Measurements from ENCODE around the gene CEP112.
"Not testable (repeated sequence)": the region's sequence is repeated elsewhere in the genome, so short reads cannot be mapped to it uniquely, and the experiment has no call there.

CEP112 gene

DNA sequence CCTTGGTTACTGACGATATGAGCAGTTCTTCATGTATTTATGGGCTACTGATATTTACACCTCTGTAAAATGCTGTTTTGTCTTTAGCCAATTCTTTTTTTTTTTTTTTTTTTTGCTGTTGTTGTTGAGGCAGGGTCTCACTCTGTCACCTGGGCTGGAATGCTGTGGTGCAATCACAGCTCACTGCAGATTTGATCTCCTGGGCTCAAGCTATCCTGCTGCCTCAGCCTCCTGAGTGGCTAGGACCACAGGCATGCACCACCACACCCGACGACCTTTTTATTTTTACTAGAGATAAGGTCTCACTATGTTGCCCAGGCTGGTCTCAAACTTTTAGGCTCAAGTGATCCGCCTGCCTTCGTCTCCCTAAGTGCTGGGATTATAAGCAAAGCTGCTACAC is 405.5 kb downstream of the CEP112 start:
- H4K20me1 ChIP-seq (ENCODE audit: low read depth, low read length), result no peaks in the 10 kb centered on the region
- no peaks in the 10 kb centered on the region for H3F3A ChIP-seq (ENCODE audit: insufficient read depth)
- no peaks in the 10 kb centered on the region for H3K9me2 ChIP-seq (replicated peaks; ENCODE audit: insufficient read depth, low read length)
- no peaks in the 10 kb centered on the region for H3K36me3 ChIP-seq (ENCODE audit: low read length)
- TF ChIP-seq, protein P1, sequence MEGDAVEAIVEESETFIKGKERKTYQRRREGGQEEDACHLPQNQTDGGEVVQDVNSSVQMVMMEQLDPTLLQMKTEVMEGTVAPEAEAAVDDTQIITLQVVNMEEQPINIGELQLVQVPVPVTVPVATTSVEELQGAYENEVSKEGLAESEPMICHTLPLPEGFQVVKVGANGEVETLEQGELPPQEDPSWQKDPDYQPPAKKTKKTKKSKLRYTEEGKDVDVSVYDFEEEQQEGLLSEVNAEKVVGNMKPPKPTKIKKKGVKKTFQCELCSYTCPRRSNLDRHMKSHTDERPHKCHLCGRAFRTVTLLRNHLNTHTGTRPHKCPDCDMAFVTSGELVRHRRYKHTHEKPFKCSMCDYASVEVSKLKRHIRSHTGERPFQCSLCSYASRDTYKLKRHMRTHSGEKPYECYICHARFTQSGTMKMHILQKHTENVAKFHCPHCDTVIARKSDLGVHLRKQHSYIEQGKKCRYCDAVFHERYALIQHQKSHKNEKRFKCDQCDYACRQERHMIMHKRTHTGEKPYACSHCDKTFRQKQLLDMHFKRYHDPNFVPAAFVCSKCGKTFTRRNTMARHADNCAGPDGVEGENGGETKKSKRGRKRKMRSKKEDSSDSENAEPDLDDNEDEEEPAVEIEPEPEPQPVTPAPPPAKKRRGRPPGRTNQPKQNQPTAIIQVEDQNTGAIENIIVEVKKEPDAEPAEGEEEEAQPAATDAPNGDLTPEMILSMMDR (IDR thresholded peaks at IDR 0.05; ENCODE audit: insufficient read depth, low read length, poor library complexity, severe bottlenecking), result no peak
- TF ChIP-seq EZH2phosphoT487 (conservative IDR thresholded peaks at IDR 0.05; ENCODE audit: low read length), result no peak
- no peaks in the 10 kb centered on the region for H3K27me3 ChIP-seq (ENCODE audit: low read length)
- H3K4me2 ChIP-seq (ENCODE audit: low read depth, low read length, poor library complexity, severe bottlenecking), result no peak overlapping the region
- no peak overlapping the region for H2AFZ ChIP-seq (ENCODE audit: low read depth, low read length, severe bottlenecking)
- no peak overlapping the region for H3K9ac ChIP-seq (ENCODE audit: low read length)
- H3K79me2 ChIP-seq (ENCODE audit: insufficient read depth, low read length), result no peaks in the 10 kb centered on the region
- no peak overlapping the region for H3K4me3 ChIP-seq (ENCODE audit: insufficient read depth, low read length, poor library complexity, severe bottlenecking)
- H3K9me3 ChIP-seq (ENCODE audit: insufficient read depth, low read length), result no peaks in the 10 kb centered on the region
- H3K27ac ChIP-seq (ENCODE audit: low read depth, low read length), result no peak overlapping the region

- no peak overlapping the region for H3K27ac ChIP-seq (ENCODE audit: low read depth, low read length)
- H3F3A ChIP-seq (ENCODE audit: insufficient read depth), result no peaks in the 10 kb centered on the region
- no peaks in the 10 kb centered on the region for H3K9me2 ChIP-seq (replicated peaks; ENCODE audit: insufficient read depth, low read length)
- H3K27me3 ChIP-seq (ENCODE audit: low read length), result no peaks in the 10 kb centered on the region
- no peak overlapping the region for H2AFZ ChIP-seq (ENCODE audit: low read depth, low read length, severe bottlenecking)
- no peaks in the 10 kb centered on the region for H4K20me1 ChIP-seq (ENCODE audit: low read depth, low read length)
- no peak overlapping the region for H3K4me2 ChIP-seq (ENCODE audit: low read depth, low read length, poor library complexity, severe bottlenecking)
- no peaks in the 10 kb centered on the region for H3K79me2 ChIP-seq (ENCODE audit: insufficient read depth, low read length)
- no peak overlapping the region for H3K4me3 ChIP-seq (ENCODE audit: insufficient read depth, low read length, poor library complexity, severe bottlenecking)
- no peaks in the 10 kb centered on the region for H3K9me3 ChIP-seq (ENCODE audit: insufficient read depth, low read length)
- TF ChIP-seq EZH2phosphoT487 (conservative IDR thresholded peaks at IDR 0.05; ENCODE audit: low read length), result no peak
- TF ChIP-seq, protein P1 (IDR thresholded peaks at IDR 0.05; ENCODE audit: insufficient read depth, low read length, poor library complexity, severe bottlenecking), result no peak
- H3K9ac ChIP-seq (ENCODE audit: low read length), result no peak overlapping the region
- no peaks in the 10 kb centered on the region for H3K36me3 ChIP-seq (ENCODE audit: low read length)
Observed at GRCh38 chr17:65785109-65785508, 406.8 kb downstream of the CEP112 start.

- Histone ChIP-seq H3K4me3 (ENCODE audit: insufficient read depth, low read length, poor library complexity, severe bottlenecking) (no peak overlapping the region), H3K9me2 (replicated peaks; ENCODE audit: insufficient read depth, low read length) (no peaks in the 10 kb centered on the region), H3F3A (ENCODE audit: insufficient read depth) (no peaks in the 10 kb centered on the region), H3K27ac (ENCODE audit: low read depth, low read length) (no peak overlapping the region), H3K27me3 (ENCODE audit: low read length) (no peaks in the 10 kb centered on the region), H3K9ac (ENCODE audit: low read length) (no peak overlapping the region), H3K4me2 (ENCODE audit: low read depth, low read length, poor library complexity, severe bottlenecking) (no peak overlapping the region), H4K20me1 (ENCODE audit: low read depth, low read length) (no peaks in the 10 kb centered on the region), H3K79me2 (ENCODE audit: insufficient read depth, low read length) (no peaks in the 10 kb centered on the region), H3K36me3 (ENCODE audit: low read length) (no peaks in the 10 kb centered on the region), H3K9me3 (ENCODE audit: insufficient read depth, low read length) (no peaks in the 10 kb centered on the region), H2AFZ (ENCODE audit: low read depth, low read length, severe bottlenecking) (no peak overlapping the region)
- TF ChIP-seq, protein P1 (IDR thresholded peaks at IDR 0.05; ENCODE audit: insufficient read depth, low read length, poor library complexity, severe bottlenecking), result no peak
Observed at GRCh38 chr17:65783845-65784334, 408.0 kb downstream of the CEP112 start.

- H3K4me2 ChIP-seq (ENCODE audit: low read depth, low read length, poor library complexity, severe bottlenecking); H3K36me3 ChIP-seq (ENCODE audit: low read length); H3K27ac ChIP-seq (ENCODE audit: low read depth, low read length); H4K20me1 ChIP-seq (ENCODE audit: low read depth, low read length); H3F3A ChIP-seq (ENCODE audit: insufficient read depth); H3K79me2 ChIP-seq (ENCODE audit: insufficient read depth, low read length); H3K9me2 ChIP-seq (replicated peaks; ENCODE audit: insufficient read depth, low read length); H2AFZ ChIP-seq (ENCODE audit: low read depth, low read length, severe bottlenecking); H3K9me3 ChIP-seq (ENCODE audit: insufficient read depth, low read length); H3K27me3 ChIP-seq (ENCODE audit: low read length); H3K9ac ChIP-seq (ENCODE audit: low read length); H3K4me3 ChIP-seq (ENCODE audit: insufficient read depth, low read length, poor library complexity, severe bottlenecking): not testable (repeated sequence)
Observed at GRCh38 chr17:65782104-65782706, 409.7 kb downstream of the CEP112 start.

All from SU-DHL-6 (cell line).